Measurements from ENCODE around the gene LTBP3. TPM values are rescaled to one million over a fixed set of nuclear protein-coding genes. Genes with fewer than 3 reads are reported as not detected.

Gene LTBP3
- total and polyA plus RNA-seq, 2 of the 13 experiments (the other 11 are each of a cell fraction or from before 2014, with no cell fraction given), result 12.2 to 68.1 TPM

GRCh38 chr11:65562788-65563187, 4.6 kb upstream of the LTBP3 start:
- WGBS (ENCODE audit: low lambda C conversion rate), result 22% methylated on average over 7 of the region's 9 CpGs
- H3K79me2 ChIP-seq (ENCODE audit: insufficient read depth, low read length), result no peaks in the 10 kb centered on the region
- no peak overlapping the region for H3K4me3 ChIP-seq (replicated peaks in 1 of 3; ENCODE audit: insufficient read depth in 1 of 3, low read depth in 2 of 3, low read length in 3 of 3)
- H3K4me2 ChIP-seq (ENCODE audit: low read depth, low read length), result peak overlapping the region; percentile 47; the same call in 1 of the 2 replicates
- H3K36me3 ChIP-seq (replicated peaks in 1 of 2; ENCODE audit: control insufficient read depth in 1 of 2, insufficient read depth in 2 of 2, low read length in 2 of 2), result no peaks in the 10 kb centered on the region
- BruUV-seq (replicated peaks), result no TSS peak
- ATAC-seq (no peak), FAIRE-seq (no peak), DNase-seq (ENCODE audit: low spot score) (no peak)
- H3K27ac ChIP-seq (ENCODE audit: extremely low read length, insufficient read depth, low read length), result no peak overlapping the region
- no peaks in the 10 kb centered on the region for H4K20me1 ChIP-seq (ENCODE audit: insufficient read depth, low read length)
- no peaks in the 10 kb centered on the region for H3K27me3 ChIP-seq (ENCODE audit: control insufficient read depth in 1 of 2, insufficient read depth in 2 of 2, low read length in 2 of 2)
- ChIA-PET CTCF (ENCODE audit: low intra/inter-chr PET ratio, low total read pairs) (no interaction called here), POLR2A (interaction anchor here (2.2 kb wide), 1 partner anchor 11 kb away, joined by 6 read pairs; no protein-coding TSS in a partner anchor)
- H2AFZ ChIP-seq (ENCODE audit: low read length), result no peak overlapping the region
- intact Hi-C loops (cut with micrococcal nuclease; ENCODE audit: unreplicated experiment) (no loop called here), in situ Hi-C loops (cut with HindIII; ENCODE audit: extremely low pct_ligation_motif_present, low pct_unique_long_range_greater_than_20kb) (no loop called here)
- TF ChIP-seq SALL2 (CRISPR knock-in tag; IDR thresholded peaks at IDR 0.05) (no peak), CREB1 (IDR thresholded peaks at IDR 0.05) (0 out of 2 replicates have a peak, but pooled peaks have one; percentile 23), CREB1 (CRISPR knock-in tag; IDR thresholded peaks at IDR 0.05) (no peak), ZSCAN31 (CRISPR knock-in tag; IDR thresholded peaks at IDR 0.05; ENCODE audit: low read depth) (no peak), HMG20B (CRISPR knock-in tag; conservative IDR thresholded peaks at IDR 0.05) (no peak), ZNF34 (CRISPR knock-in tag; IDR thresholded peaks at IDR 0.05; ENCODE audit: borderline replicate concordance) (no peak), HES4 (CRISPR knock-in tag; IDR thresholded peaks at IDR 0.05; ENCODE audit: borderline replicate concordance) (no peak), ZNF3 (CRISPR knock-in tag; IDR thresholded peaks at IDR 0.05) (peak; percentile 97)
- H3K9ac ChIP-seq (ENCODE audit: insufficient read depth, low read depth, low read length), result no peak overlapping the region
- H3K4me1 ChIP-seq (ENCODE audit: insufficient read depth, low read length), result peaks cover 49% of the 10 kb centered on the region
- no peaks in the 10 kb centered on the region for H3K9me3 ChIP-seq (ENCODE audit: low read length)

GRCh38 chr11:65562020-65562419, 3.9 kb upstream of the LTBP3 start:
- no peak for FAIRE-seq
- no peak overlapping the region for H3K4me2 ChIP-seq (ENCODE audit: low read depth, low read length)
- TF ChIP-seq MNT (IDR thresholded peaks at IDR 0.05) (no peak), ZNF672 (CRISPR knock-in tag; IDR thresholded peaks at IDR 0.05) (no peak), CENPBD1 (CRISPR knock-in tag; IDR thresholded peaks at IDR 0.05; ENCODE audit: borderline replicate concordance, low read depth) (no peak), RCOR2 (CRISPR knock-in tag; IDR thresholded peaks at IDR 0.05) (no peak), SNAPC4 (CRISPR knock-in tag; IDR thresholded peaks at IDR 0.05) (no peak), MXI1 (IDR thresholded peaks at IDR 0.05; ENCODE audit: borderline replicate concordance, low read depth, low read length) (no peak)

More at GRCh38 chr11:65562020-65562419, 3.9 kb upstream of the LTBP3 start:
- DNase-seq (ENCODE audit: low spot score) (no peak), ATAC-seq (no peak)
- H3K9ac ChIP-seq (ENCODE audit: insufficient read depth, low read depth, low read length), result no peak overlapping the region
- H4K20me1 ChIP-seq (ENCODE audit: insufficient read depth, low read length), result no peaks in the 10 kb centered on the region
- peaks cover 3% of the 10 kb centered on the region for H3K79me2 ChIP-seq (ENCODE audit: insufficient read depth, low read length)
- H3K4me3 ChIP-seq (replicated peaks in 1 of 3; ENCODE audit: insufficient read depth in 1 of 3, low read depth in 2 of 3, low read length in 3 of 3), result no peak overlapping the region
- in situ Hi-C loops (cut with HindIII; ENCODE audit: extremely low pct_ligation_motif_present, low pct_unique_long_range_greater_than_20kb) (no loop called here), intact Hi-C loops (cut with micrococcal nuclease; ENCODE audit: unreplicated experiment) (no loop called here)
- BruUV-seq (replicated peaks), result no TSS peak
- ChIA-PET POLR2A (interaction anchor here (2.2 kb wide), 1 partner anchor 10 kb away, joined by 6 read pairs; no protein-coding TSS in a partner anchor), CTCF (ENCODE audit: low intra/inter-chr PET ratio, low total read pairs) (no interaction called here)
- peaks cover 50% of the 10 kb centered on the region for H3K4me1 ChIP-seq (ENCODE audit: insufficient read depth, low read length)
- no peaks in the 10 kb centered on the region for H3K27me3 ChIP-seq (ENCODE audit: control insufficient read depth in 1 of 2, insufficient read depth in 2 of 2, low read length in 2 of 2)
- no peaks in the 10 kb centered on the region for H3K9me3 ChIP-seq (ENCODE audit: low read length)
- H3K27ac ChIP-seq (ENCODE audit: extremely low read length, insufficient read depth, low read length), result no peak overlapping the region
- H2AFZ ChIP-seq (ENCODE audit: low read length), result no peak overlapping the region
- WGBS (ENCODE audit: low lambda C conversion rate), result 84% methylated on average over 7 of the region's 7 CpGs
- H3K36me3 ChIP-seq (replicated peaks in 1 of 2; ENCODE audit: control insufficient read depth in 1 of 2, insufficient read depth in 2 of 2, low read length in 2 of 2), result no peaks in the 10 kb centered on the region
